ENCODE results near the gene NTRK2. TPM values are rescaled to one million over a fixed set of nuclear protein-coding genes. Genes with fewer than 3 reads are reported as not detected.

NTRK2 gene
- total RNA-seq, 1 donor from 2014 or later = 65.0 TPM

- no peaks in the 10 kb centered on the region for H3K27me3 Mint-ChIP-seq (ENCODE audit: low read depth)
- TF ChIP-seq CTCF (IDR thresholded peaks at IDR 0.05; ENCODE audit: unreplicated experiment) = no peak
- no peak for DNase-seq (ENCODE audit: low spot score in 2 of 2, unreplicated experiment in 2 of 2)
- no peak overlapping the region for H3K4me3 Mint-ChIP-seq
- no peaks in the 10 kb centered on the region for H3K36me3 Mint-ChIP-seq
- no peaks in the 10 kb centered on the region for H3K9me3 Mint-ChIP-seq
- H3K27ac Mint-ChIP-seq = no peak overlapping the region
- H3K4me1 Mint-ChIP-seq = peaks cover 25% of the 10 kb centered on the region
These were observed 356.1 kb downstream of the NTRK2 start for GRCh38 chr9:85025638-85026037.

GRCh38 chr9:85027870-85028269 is 358.3 kb downstream of the NTRK2 start:
- no peak overlapping the region for H3K4me3 Mint-ChIP-seq
- peaks cover 10% of the 10 kb centered on the region for H3K9me3 Mint-ChIP-seq
- H3K36me3 Mint-ChIP-seq = peaks cover 3% of the 10 kb centered on the region
- no peak for TF ChIP-seq CTCF (IDR thresholded peaks at IDR 0.05; ENCODE audit: unreplicated experiment)
- no peaks in the 10 kb centered on the region for H3K27me3 Mint-ChIP-seq (ENCODE audit: low read depth)
- DNase-seq (ENCODE audit: low spot score in 2 of 2, unreplicated experiment in 2 of 2) = no peak
- H3K4me1 Mint-ChIP-seq = peaks cover 25% of the 10 kb centered on the region
- no peak overlapping the region for H3K27ac Mint-ChIP-seq

GRCh38 chr9:85030316-85030715 is 360.8 kb downstream of the NTRK2 start:
- no peak for TF ChIP-seq CTCF (IDR thresholded peaks at IDR 0.05; ENCODE audit: unreplicated experiment)
- no peak for DNase-seq (ENCODE audit: low spot score in 2 of 2, unreplicated experiment in 2 of 2)
- Mint-ChIP-seq H3K4me1 (peaks cover 13% of the 10 kb centered on the region), H3K27me3 (ENCODE audit: low read depth) (no peaks in the 10 kb centered on the region), H3K4me3 (no peak overlapping the region), H3K27ac (no peak overlapping the region), H3K9me3 (peaks cover 20% of the 10 kb centered on the region), H3K36me3 (peaks cover 7% of the 10 kb centered on the region)

- Mint-ChIP-seq H3K9me3 (peaks cover 20% of the 10 kb centered on the region), H3K4me3 (no peak overlapping the region), H3K36me3 (peaks cover 7% of the 10 kb centered on the region), H3K27ac (no peak overlapping the region), H3K4me1 (peaks cover 6% of the 10 kb centered on the region), H3K27me3 (ENCODE audit: low read depth) (no peaks in the 10 kb centered on the region)
- DNase-seq (ENCODE audit: low spot score in 2 of 2, unreplicated experiment in 2 of 2) = no peak
- TF ChIP-seq CTCF (IDR thresholded peaks at IDR 0.05; ENCODE audit: unreplicated experiment) = no peak
These were observed 367.0 kb downstream of the NTRK2 start for GRCh38 chr9:85036496-85036895.

GRCh38 chr9:85038061-85038460 is 368.5 kb downstream of the NTRK2 start:
- no peak for DNase-seq (ENCODE audit: low spot score in 2 of 2, unreplicated experiment in 2 of 2)
- H3K27me3 Mint-ChIP-seq (ENCODE audit: low read depth) = no peaks in the 10 kb centered on the region
- H3K4me3 Mint-ChIP-seq = no peak overlapping the region
- H3K9me3 Mint-ChIP-seq = peaks cover 9% of the 10 kb centered on the region
- no peak for TF ChIP-seq CTCF (IDR thresholded peaks at IDR 0.05; ENCODE audit: unreplicated experiment)
- H3K27ac Mint-ChIP-seq = no peak overlapping the region
- peaks cover 3% of the 10 kb centered on the region for H3K36me3 Mint-ChIP-seq
- peaks cover 6% of the 10 kb centered on the region for H3K4me1 Mint-ChIP-seq
